ENCODE measurements around the gene CLEC16A.

- TF ChIP-seq CTCF (IDR thresholded peaks at IDR 0.05) (no peak), POLR2A (IDR thresholded peaks at IDR 0.05) (no peak)
Observed at GRCh38 chr16:10965440-10966061, 21.2 kb downstream of the CLEC16A start.
